Measurements from ENCODE around the gene SLC1A1. TPM values are rescaled to one million over a fixed set of nuclear protein-coding genes. Genes with fewer than 3 reads are reported as not detected.
A peak's percentile ranks its signal among the peaks of the same experiment; 100 is the strongest.

SLC1A1 gene
- total and polyA plus RNA-seq, 4 donors, result 0.33 to 86.0 (median 33.2) TPM

GRCh38 chr9:4575997-4576396 lies 85.7 kb downstream of the SLC1A1 start:
- H3K27ac ChIP-seq (ENCODE audit: low read depth in 1 of 2, low read length in 2 of 2), result peak overlapping the region; percentile 36
- H3K27me3 ChIP-seq (ENCODE audit: control insufficient read depth in 4 of 4, insufficient read depth in 4 of 4, low read length in 3 of 4), result no peaks in the 10 kb centered on the region
- no peak overlapping the region for H3K9ac ChIP-seq (ENCODE audit: low read depth in 1 of 2, low read length in 2 of 2)
- H3K36me3 ChIP-seq (ENCODE audit: control insufficient read depth in 4 of 4, insufficient read depth in 3 of 4, low read depth in 1 of 4, low read length in 3 of 4), result peaks cover 0 to 33% (median 17%) of the 10 kb centered on the region in 4 donors
- H3K9me3 ChIP-seq (ENCODE audit: control insufficient read depth in 4 of 4, low read length in 3 of 4), result no peaks in the 10 kb centered on the region
- no peak overlapping the region for H3K4me3 ChIP-seq (ENCODE audit: low read depth in 1 of 3, low read length in 3 of 3)
- H3K4me1 ChIP-seq (ENCODE audit: control insufficient read depth in 4 of 4, insufficient read depth in 4 of 4, low read length in 3 of 4), result peaks cover 12 to 38% (median 15%) of the 10 kb centered on the region in 4 donors
- TF ChIP-seq GABPA (IDR thresholded peaks at IDR 0.05 in 1 of 2, conservative IDR thresholded peaks at IDR 0.05 in 1 of 2), result no peak
- peak in 1 of 2 donors; percentile 23 for TF ChIP-seq HNF4A (conservative IDR thresholded peaks at IDR 0.05)
- no peak for TF ChIP-seq NR2F2 (IDR thresholded peaks at IDR 0.05)
- WGBS, result 82% methylated on average over 8 of the region's 8 CpGs
- DNase-seq (ENCODE audit: low spot score), result no peak

DNA sequence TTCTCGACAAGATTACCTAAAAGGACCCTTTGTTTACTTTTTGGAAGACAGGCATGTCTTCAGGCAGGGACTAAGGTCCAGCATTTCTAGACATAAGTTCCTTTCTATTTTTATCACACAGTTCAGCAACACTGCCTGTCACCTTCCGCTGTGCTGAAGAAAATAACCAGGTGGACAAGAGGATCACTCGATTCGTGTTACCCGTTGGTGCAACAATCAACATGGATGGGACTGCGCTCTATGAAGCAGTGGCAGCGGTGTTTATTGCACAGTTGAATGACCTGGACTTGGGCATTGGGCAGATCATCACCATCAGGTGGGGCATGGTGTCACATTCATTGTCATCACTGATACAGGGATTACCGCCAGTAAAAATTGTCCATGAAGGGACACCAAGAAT lies 86.2 kb downstream of the SLC1A1 start:
- Histone ChIP-seq H3K27ac (ENCODE audit: low read depth in 1 of 2, low read length in 2 of 2) (peak overlapping the region; percentile 36), H3K9ac (ENCODE audit: low read depth in 1 of 2, low read length in 2 of 2) (no peak overlapping the region), H3K4me3 (ENCODE audit: low read depth in 1 of 3, low read length in 3 of 3) (no peak overlapping the region), H3K9me3 (ENCODE audit: control insufficient read depth in 4 of 4, low read length in 3 of 4) (no peaks in the 10 kb centered on the region), H3K4me1 (ENCODE audit: control insufficient read depth in 4 of 4, insufficient read depth in 4 of 4, low read length in 3 of 4) (peaks cover 12 to 43% (median 18%) of the 10 kb centered on the region in 4 donors), H3K36me3 (ENCODE audit: control insufficient read depth in 4 of 4, insufficient read depth in 3 of 4, low read depth in 1 of 4, low read length in 3 of 4) (peaks cover 0 to 33% (median 17%) of the 10 kb centered on the region in 4 donors), H3K27me3 (ENCODE audit: control insufficient read depth in 4 of 4, insufficient read depth in 4 of 4, low read length in 3 of 4) (no peaks in the 10 kb centered on the region)
- TF ChIP-seq EGR1 (IDR thresholded peaks at IDR 0.05; ENCODE audit: low read depth in 2 of 2), result no peak
- no peak for TF ChIP-seq TAF1 (conservative IDR thresholded peaks at IDR 0.05)
- TF ChIP-seq YY1 (IDR thresholded peaks at IDR 0.05), result no peak
- no peak for TF ChIP-seq FOXA1 (IDR thresholded peaks at IDR 0.05)
- no peak for TF ChIP-seq RAD21 (IDR thresholded peaks at IDR 0.05)
- 89% methylated on average over 8 of the region's 8 CpGs for WGBS
- DNase-seq (ENCODE audit: low spot score), result no peak

DNA sequence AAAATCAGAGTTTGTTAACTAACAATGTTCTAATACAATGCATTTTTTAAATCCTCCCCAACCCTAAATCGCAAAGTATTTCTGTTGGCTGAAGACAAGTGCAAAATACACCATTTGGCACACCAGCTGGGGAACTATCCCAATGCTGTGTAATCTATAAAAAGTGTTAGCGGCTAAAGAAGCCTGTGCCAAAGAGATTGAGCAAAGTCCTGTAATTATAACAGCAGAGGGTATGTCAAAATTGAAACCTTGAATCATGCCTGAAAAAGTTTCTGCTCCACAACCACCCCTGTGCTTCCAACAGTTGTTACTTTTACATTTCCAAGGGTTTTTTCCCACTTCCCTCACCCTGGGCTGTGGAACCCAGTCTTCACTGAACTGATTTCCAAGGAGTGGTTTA lies 88.7 kb downstream of the SLC1A1 start:
- H3K4me1 ChIP-seq (ENCODE audit: control insufficient read depth in 4 of 4, insufficient read depth in 4 of 4, low read length in 3 of 4), result peaks cover 23 to 66% (median 41%) of the 10 kb centered on the region in 4 donors
- no peak for DNase-seq (ENCODE audit: low spot score)
- H3K9ac ChIP-seq (ENCODE audit: low read depth in 1 of 2, low read length in 2 of 2), result peak overlapping the region; percentile 51 to 81
- H3K36me3 ChIP-seq (ENCODE audit: control insufficient read depth in 4 of 4, insufficient read depth in 3 of 4, low read depth in 1 of 4, low read length in 3 of 4), result peaks cover 0 to 26% (median 11%) of the 10 kb centered on the region in 4 donors
- TF ChIP-seq HNF4A (conservative IDR thresholded peaks at IDR 0.05) (peak; percentile 85), NR2F2 (IDR thresholded peaks at IDR 0.05) (no peak), RXRA (IDR thresholded peaks at IDR 0.05) (peak; percentile 40 to 81), EGR1 (IDR thresholded peaks at IDR 0.05; ENCODE audit: low read depth in 2 of 2) (no peak), MAX (IDR thresholded peaks at IDR 0.05) (peak; percentile 68), RAD21 (IDR thresholded peaks at IDR 0.05) (peak; percentile 47 to 58), FOXA2 (IDR thresholded peaks at IDR 0.05) (peak; percentile 21), GABPA (IDR thresholded peaks at IDR 0.05 in 1 of 2, conservative IDR thresholded peaks at IDR 0.05 in 1 of 2) (no peak), HNF4G (IDR thresholded peaks at IDR 0.05) (peak; percentile 50), FOXA1 (IDR thresholded peaks at IDR 0.05) (peak; percentile 13), SP1 (IDR thresholded peaks at IDR 0.05) (peak; percentile 76), JUND (IDR thresholded peaks at IDR 0.05) (peak; percentile 51 to 61), YY1 (IDR thresholded peaks at IDR 0.05) (peak; percentile 69), TAF1 (conservative IDR thresholded peaks at IDR 0.05) (no peak), ATF3 (IDR thresholded peaks at IDR 0.05) (no peak), CTCF (IDR thresholded peaks at IDR 0.05; ENCODE audit: low read depth, low read length, missing input control) (no peak)
- TF ChIP-seq, protein P1, sequence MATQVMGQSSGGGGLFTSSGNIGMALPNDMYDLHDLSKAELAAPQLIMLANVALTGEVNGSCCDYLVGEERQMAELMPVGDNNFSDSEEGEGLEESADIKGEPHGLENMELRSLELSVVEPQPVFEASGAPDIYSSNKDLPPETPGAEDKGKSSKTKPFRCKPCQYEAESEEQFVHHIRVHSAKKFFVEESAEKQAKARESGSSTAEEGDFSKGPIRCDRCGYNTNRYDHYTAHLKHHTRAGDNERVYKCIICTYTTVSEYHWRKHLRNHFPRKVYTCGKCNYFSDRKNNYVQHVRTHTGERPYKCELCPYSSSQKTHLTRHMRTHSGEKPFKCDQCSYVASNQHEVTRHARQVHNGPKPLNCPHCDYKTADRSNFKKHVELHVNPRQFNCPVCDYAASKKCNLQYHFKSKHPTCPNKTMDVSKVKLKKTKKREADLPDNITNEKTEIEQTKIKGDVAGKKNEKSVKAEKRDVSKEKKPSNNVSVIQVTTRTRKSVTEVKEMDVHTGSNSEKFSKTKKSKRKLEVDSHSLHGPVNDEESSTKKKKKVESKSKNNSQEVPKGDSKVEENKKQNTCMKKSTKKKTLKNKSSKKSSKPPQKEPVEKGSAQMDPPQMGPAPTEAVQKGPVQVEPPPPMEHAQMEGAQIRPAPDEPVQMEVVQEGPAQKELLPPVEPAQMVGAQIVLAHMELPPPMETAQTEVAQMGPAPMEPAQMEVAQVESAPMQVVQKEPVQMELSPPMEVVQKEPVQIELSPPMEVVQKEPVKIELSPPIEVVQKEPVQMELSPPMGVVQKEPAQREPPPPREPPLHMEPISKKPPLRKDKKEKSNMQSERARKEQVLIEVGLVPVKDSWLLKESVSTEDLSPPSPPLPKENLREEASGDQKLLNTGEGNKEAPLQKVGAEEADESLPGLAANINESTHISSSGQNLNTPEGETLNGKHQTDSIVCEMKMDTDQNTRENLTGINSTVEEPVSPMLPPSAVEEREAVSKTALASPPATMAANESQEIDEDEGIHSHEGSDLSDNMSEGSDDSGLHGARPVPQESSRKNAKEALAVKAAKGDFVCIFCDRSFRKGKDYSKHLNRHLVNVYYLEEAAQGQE (IDR thresholded peaks at IDR 0.05), result peak; percentile 63
- TF ChIP-seq, protein P2, sequence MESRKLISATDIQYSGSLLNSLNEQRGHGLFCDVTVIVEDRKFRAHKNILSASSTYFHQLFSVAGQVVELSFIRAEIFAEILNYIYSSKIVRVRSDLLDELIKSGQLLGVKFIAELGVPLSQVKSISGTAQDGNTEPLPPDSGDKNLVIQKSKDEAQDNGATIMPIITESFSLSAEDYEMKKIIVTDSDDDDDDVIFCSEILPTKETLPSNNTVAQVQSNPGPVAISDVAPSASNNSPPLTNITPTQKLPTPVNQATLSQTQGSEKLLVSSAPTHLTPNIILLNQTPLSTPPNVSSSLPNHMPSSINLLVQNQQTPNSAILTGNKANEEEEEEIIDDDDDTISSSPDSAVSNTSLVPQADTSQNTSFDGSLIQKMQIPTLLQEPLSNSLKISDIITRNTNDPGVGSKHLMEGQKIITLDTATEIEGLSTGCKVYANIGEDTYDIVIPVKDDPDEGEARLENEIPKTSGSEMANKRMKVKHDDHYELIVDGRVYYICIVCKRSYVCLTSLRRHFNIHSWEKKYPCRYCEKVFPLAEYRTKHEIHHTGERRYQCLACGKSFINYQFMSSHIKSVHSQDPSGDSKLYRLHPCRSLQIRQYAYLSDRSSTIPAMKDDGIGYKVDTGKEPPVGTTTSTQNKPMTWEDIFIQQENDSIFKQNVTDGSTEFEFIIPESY (IDR thresholded peaks at IDR 0.05), result peak; percentile 57
- H3K4me3 ChIP-seq (ENCODE audit: low read depth in 1 of 3, low read length in 3 of 3), result no peak overlapping the region
- 32% methylated on average over 2 of the region's 2 CpGs for WGBS
- peak overlapping the region; percentile 85 to 86 for H3K27ac ChIP-seq (ENCODE audit: low read depth in 1 of 2, low read length in 2 of 2)
- H3K9me3 ChIP-seq (ENCODE audit: control insufficient read depth in 4 of 4, low read length in 3 of 4), result no peaks in the 10 kb centered on the region
- no peaks in the 10 kb centered on the region for H3K27me3 ChIP-seq (ENCODE audit: control insufficient read depth in 4 of 4, insufficient read depth in 4 of 4, low read length in 3 of 4)
